Tibial nerve (tissue), 4 donors: ENCODE data around the gene ALDH4A1. TPM values are rescaled to one million over a fixed set of nuclear protein-coding genes. Genes with fewer than 3 reads are reported as not detected.

Experiments used
- DNase-seq, 2 donors: peaks; one replicate each; pipeline ENCODE4 v3.0.0-alpha.2; 2019; ENCODE audit warnings: low spot score in 2 of 2
- H3K27ac ChIP-seq, 4 donors: fragments of 200-600 bp; sonication (generic) in 3 of 4; one replicate each; pipeline ENCODE4 v1.5.1; 2017 to 2019; ENCODE audit warnings: mild to moderate bottlenecking in 1 of 4
- H3K27me3 ChIP-seq, 2 donors: fragments of 200-600 bp; sonication (generic) in 1 of 2; one replicate each; pipeline versions ENCODE4 v1.5.1 to v1.6.0; 2017 to 2019
- H3K36me3 ChIP-seq, 3 donors: fragments of 200-600 bp; sonication (generic); one replicate each; pipeline ENCODE4 v1.5.1; 2018 to 2019
- H3K4me1 ChIP-seq, 4 donors: fragments of 200-600 bp; sonication (generic) in 3 of 4; one replicate each; pipeline ENCODE4 v1.5.1; 2017 to 2019
- H3K4me3 ChIP-seq, 4 donors: fragments of 200-600 bp; sonication (generic) in 3 of 4; one replicate each; pipeline ENCODE4 v1.5.1; 2017 to 2019; ENCODE audit warnings: mild to moderate bottlenecking in 1 of 4, moderate library complexity in 1 of 4
- H3K9me3 ChIP-seq, 4 donors: fragments of 200-600 bp; sonication (generic) in 3 of 4; one replicate each; pipeline ENCODE4 v1.5.1; 2017 to 2019
- EP300 ChIP-seq, 2 donors: sonication (generic); formaldehyde crosslinking; IDR thresholded peaks; one replicate each; pipeline ENCODE4 v1.6.1; 2017; ENCODE audit warnings: antibody characterized with exemption in 2 of 2, mild to moderate bottlenecking in 1 of 2
- POLR2A ChIP-seq, 2 donors: fragments of 450-650 bp; IDR thresholded peaks; one replicate each; pipeline ENCODE4 v1.6.1; 2017; ENCODE audit warnings: antibody characterized with exemption in 2 of 2, mild to moderate bottlenecking in 2 of 2, moderate library complexity in 2 of 2
- WGBS, 2 donors: methylation state at CpG; one replicate each; pipeline ENCODE4 v1.1.5; 2018; 5-methylcytosine and 5-hydroxymethylcytosine counted together
- total RNA-seq, 4 donors: library from RNA; depleted of rRNA; stranded (reverse); fragments of >200 nt; gene quantifications; one replicate each; pipeline ENCODE4 v1.1.0, GENCODE V29; 2016
- TF ChIP-seq, protein P1 (sequence below), 5 experiments: fragments of 200-600 bp in 3 of 5; fragments of 450-650 bp in 2 of 5; sonication (generic) in 3 of 5; IDR thresholded peaks; one replicate each; pipeline ENCODE4 v1.5.1; 2016 to 2019; ENCODE audit warnings: antibody characterized with exemption in 5 of 5, mild to moderate bottlenecking in 3 of 5, moderate library complexity in 2 of 5

ALDH4A1 gene, protein sequence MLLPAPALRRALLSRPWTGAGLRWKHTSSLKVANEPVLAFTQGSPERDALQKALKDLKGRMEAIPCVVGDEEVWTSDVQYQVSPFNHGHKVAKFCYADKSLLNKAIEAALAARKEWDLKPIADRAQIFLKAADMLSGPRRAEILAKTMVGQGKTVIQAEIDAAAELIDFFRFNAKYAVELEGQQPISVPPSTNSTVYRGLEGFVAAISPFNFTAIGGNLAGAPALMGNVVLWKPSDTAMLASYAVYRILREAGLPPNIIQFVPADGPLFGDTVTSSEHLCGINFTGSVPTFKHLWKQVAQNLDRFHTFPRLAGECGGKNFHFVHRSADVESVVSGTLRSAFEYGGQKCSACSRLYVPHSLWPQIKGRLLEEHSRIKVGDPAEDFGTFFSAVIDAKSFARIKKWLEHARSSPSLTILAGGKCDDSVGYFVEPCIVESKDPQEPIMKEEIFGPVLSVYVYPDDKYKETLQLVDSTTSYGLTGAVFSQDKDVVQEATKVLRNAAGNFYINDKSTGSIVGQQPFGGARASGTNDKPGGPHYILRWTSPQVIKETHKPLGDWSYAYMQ
- total RNA-seq, result 10 to 100 TPM; 31.2 to 42.0 (median 35.3) TPM

DNA sequence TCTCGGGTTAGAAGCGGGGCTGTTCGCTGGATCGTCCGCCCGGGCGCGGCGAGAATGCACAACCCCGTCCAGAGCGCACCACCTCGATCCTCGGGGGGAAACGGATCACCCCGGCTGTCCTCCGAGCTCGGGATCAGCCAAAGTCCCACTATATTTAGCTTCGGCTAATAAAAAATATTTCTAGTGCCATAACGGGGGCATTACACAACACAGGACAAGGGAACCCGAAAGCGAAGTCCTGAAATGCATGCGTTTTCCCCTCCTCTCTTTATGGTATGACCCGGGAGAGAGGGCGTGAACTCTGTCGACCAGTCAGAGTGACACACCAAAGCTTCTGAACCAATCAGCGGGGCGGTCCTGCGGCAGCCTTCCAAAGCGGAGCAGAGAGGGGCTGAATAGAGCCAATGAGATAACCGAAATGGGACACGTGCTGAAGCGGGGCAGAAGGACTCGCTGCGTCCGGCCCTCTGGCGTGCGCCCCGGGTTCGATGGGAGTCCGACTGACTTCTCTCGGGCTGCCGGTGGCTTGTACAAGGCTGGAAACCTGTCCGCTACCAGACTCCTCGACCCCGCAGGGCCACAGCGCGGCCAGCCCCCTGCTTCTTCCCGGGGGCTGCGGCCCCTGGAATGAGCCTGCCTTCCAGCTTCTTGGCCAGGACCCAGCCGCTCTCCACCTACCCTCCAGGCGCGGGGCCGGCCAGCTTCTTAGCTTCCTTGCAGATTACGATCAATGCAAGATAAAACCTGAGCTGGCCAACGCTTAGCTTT is at the start of gene ALDH4A1:
Gene ALDH4A1 (minus strand): TSS at position 33 of the 768 bp plus-strand sequence. CDS start 32 bp downstream, at position 1.
- H3K27ac ChIP-seq, result peak within 1 kb of the TSS; percentile 67 to 94 (median 86)
- H3K4me3 ChIP-seq, result peak within 1 kb of the TSS; percentile 46 to 89 (median 74)

DNA sequence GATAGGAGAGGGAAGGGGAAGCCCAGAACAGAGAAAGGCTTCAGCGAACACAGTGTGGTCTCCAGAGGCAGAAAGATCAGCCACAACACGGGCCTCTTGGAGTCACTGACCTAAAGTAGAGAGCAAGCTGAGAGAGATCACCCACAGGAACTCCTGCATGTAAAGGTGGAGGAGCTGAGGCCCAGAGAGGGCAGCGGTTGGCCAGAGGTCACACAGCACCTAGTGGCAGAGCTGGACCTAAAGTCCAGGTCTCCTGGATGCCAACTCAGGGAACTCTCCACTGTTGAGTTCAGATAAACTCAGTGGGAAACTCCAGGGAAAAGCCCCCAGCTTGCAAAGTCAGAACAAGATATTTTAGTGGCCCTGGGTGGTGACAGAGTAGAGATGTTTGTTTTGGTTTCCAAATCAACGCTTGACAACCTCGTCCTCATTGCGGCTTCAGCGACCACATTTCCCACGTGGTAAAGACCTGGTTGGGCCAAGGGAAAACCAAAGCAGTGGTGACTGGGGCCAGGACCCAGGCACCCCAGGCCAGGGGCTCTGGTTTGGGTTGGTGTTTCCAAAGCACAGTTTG is 49.5 kb upstream of the ALDH4A1 start:
- H3K36me3 ChIP-seq, result no peaks in the 10 kb centered on the region
- no peaks in the 10 kb centered on the region for H3K9me3 ChIP-seq
- no peak overlapping the region for H3K4me3 ChIP-seq
- DNase-seq, result no peak
- WGBS, 2 donors, result 68 to 69% methylated on average over 8 of the region's 8 CpGs
- H3K27me3 ChIP-seq, result no peaks in the 10 kb centered on the region
- peaks cover 0 to 68% (median 55%) of the 10 kb centered on the region in 4 donors for H3K4me1 ChIP-seq
- TF ChIP-seq EP300 (IDR thresholded peaks at IDR 0.05) (no peak), POLR2A (IDR thresholded peaks at IDR 0.05) (no peak)
- TF ChIP-seq, protein P1, sequence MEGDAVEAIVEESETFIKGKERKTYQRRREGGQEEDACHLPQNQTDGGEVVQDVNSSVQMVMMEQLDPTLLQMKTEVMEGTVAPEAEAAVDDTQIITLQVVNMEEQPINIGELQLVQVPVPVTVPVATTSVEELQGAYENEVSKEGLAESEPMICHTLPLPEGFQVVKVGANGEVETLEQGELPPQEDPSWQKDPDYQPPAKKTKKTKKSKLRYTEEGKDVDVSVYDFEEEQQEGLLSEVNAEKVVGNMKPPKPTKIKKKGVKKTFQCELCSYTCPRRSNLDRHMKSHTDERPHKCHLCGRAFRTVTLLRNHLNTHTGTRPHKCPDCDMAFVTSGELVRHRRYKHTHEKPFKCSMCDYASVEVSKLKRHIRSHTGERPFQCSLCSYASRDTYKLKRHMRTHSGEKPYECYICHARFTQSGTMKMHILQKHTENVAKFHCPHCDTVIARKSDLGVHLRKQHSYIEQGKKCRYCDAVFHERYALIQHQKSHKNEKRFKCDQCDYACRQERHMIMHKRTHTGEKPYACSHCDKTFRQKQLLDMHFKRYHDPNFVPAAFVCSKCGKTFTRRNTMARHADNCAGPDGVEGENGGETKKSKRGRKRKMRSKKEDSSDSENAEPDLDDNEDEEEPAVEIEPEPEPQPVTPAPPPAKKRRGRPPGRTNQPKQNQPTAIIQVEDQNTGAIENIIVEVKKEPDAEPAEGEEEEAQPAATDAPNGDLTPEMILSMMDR (IDR thresholded peaks at IDR 0.05), result no peak
- peak overlapping the region in 3 of 4 donors; percentile 76 to 90 (median 88) for H3K27ac ChIP-seq

More for the DNA sequence above, at the start of gene ALDH4A1:
- TF ChIP-seq, protein P1 (IDR thresholded peaks at IDR 0.05), result peak in 1 of 5 experiments; percentile 33
- TF ChIP-seq EP300 (IDR thresholded peaks at IDR 0.05), result peak; percentile 72 to 85
- TF ChIP-seq POLR2A (IDR thresholded peaks at IDR 0.05), result peak in 1 of 2 donors; percentile 5
- Histone ChIP-seq H3K4me1 (peaks cover 0 to 43% (median 20%) of the 10 kb centered on the region in 4 donors), H3K36me3 (peaks cover 0 to 6% (median 0%) of the 10 kb centered on the region in 3 donors), H3K27me3 (no peaks in the 10 kb centered on the region), H3K9me3 (no peaks in the 10 kb centered on the region)
- 0 to 1% methylated on average over 41 to 55 of the region's 55 CpGs for WGBS, 2 donors
- DNase-seq, result peak; percentile 95 to 98

DNA sequence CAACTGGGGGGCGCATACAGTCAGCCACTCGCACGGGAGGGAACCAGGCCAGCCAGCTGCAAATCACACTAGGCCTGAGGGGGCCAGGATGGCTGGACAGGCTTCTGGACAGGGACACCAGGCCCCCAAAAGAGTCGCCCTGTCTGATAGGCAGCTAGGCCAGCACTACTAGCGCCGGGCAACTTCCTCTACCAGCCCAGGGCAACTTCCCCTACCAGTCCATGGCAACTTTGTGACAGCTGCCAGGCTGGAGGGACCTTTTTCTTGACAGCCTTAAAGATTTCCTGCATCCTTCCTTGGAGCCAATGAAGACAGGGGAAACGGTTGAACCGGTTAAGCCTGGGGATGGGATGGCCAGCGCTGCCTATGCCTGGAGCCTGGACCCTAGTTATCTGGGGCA is 49.1 kb upstream of the ALDH4A1 start:
- Histone ChIP-seq H3K9me3 (no peaks in the 10 kb centered on the region), H3K36me3 (no peaks in the 10 kb centered on the region), H3K4me3 (no peak overlapping the region), H3K27ac (peak overlapping the region in 3 of 4 donors; percentile 76 to 90 (median 88)), H3K4me1 (peaks cover 0 to 67% (median 55%) of the 10 kb centered on the region in 4 donors), H3K27me3 (no peaks in the 10 kb centered on the region)
- WGBS, 2 donors, result 66 to 88% methylated on average over 7 to 9 of the region's 9 CpGs
- TF ChIP-seq, protein P1 (IDR thresholded peaks at IDR 0.05), result no peak
- TF ChIP-seq EP300 (IDR thresholded peaks at IDR 0.05) (no peak), POLR2A (IDR thresholded peaks at IDR 0.05) (no peak)
- DNase-seq, result no peak

DNA sequence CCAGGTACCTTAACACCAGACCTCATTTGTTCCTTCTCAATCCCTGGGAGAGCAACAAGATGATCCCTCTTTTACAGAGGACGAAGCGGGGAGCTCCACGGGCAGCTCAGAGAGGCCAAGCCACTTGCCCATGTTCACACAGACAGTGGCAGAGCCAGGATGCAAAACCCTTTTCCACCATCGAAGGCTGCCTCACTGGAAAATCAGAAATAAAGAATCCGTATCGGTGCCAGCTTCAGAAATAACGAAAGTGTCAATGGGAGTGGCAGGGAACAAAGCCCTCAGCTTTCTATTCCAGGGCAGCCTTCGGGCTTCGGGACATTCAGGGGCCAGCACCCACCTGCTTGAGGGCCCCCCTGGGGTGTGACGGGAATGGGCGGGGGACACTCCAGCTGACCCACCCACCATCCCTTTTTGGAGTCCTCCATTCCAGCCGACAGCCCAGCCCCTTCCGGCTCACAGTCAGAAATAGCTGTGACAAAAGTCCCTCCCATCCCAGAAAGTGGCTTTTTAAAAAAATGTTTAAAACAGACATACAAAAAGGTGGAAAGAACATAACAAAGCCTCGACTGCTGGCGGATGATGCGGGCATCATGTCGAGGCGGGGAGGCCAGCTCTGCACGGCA is 48.2 kb upstream of the ALDH4A1 start:
- H3K4me1 ChIP-seq, result peaks cover 0 to 70% (median 58%) of the 10 kb centered on the region in 4 donors
- H3K27ac ChIP-seq, result peak overlapping the region; percentile 14 to 90 (median 82)
- H3K27me3 ChIP-seq, result no peaks in the 10 kb centered on the region
- H3K36me3 ChIP-seq, result no peaks in the 10 kb centered on the region
- no peaks in the 10 kb centered on the region for H3K9me3 ChIP-seq
- no peak for DNase-seq
- 35 to 42% methylated on average over 17 to 19 of the region's 19 CpGs for WGBS, 2 donors
- H3K4me3 ChIP-seq, result peak overlapping the region; percentile 2 to 45 (median 32)
- TF ChIP-seq EP300 (IDR thresholded peaks at IDR 0.05), result peak in 1 of 2 donors; percentile 42
- TF ChIP-seq POLR2A (IDR thresholded peaks at IDR 0.05), result no peak
